ENCODE results near the gene MCC.

The MCC gene

DNA sequence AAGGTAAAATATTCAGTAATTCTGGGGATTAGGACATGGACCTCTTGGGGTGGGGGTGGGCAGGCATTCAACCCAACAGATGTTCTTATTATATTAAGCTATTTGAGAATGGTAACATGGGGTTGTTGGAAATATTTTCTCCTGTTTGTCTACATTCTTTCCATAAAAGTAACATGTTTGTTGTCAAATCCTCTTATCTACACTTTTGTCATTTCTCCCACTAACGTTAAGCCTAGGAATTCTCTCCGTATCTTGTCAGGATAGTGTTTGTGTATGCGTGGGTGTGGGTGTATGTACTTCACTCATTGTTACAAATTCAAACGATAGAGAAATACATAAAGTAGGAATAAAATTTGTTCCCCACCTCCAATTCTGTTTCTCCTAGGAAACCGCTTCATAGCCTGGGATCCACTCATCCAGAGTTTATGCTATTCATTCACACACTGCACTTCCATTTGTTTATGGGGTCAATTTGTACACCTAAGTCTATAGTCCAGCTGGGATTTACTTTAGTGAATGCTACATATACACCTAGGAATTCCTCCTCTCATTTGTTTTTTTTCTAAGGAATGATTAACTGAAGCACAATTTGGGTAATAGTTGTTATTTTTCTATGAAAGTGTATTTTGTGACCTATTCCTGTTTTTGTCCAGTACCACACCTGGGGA lies 294.8 kb downstream of the MCC start:
- DNase-seq, result no peak

DNA sequence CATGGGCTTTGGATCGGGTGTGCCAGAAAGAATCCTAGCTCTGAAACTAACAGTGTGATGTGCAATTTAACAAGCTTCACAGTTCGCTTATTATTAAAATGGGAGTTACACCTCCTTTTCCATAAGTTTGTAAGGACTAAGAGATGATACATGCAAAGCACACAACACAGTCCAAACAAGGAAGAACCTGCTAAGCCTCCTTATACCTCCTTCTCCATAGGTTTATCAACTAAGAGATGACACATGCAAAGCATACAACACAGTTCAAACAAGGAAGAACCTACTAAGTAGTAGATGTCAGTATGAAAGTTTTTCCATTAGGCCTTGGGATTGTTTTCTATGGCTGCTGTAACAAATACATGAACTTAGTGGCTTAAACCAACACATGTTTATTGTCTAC lies 295.7 kb downstream of the MCC start:
- no peak for DNase-seq

DNA sequence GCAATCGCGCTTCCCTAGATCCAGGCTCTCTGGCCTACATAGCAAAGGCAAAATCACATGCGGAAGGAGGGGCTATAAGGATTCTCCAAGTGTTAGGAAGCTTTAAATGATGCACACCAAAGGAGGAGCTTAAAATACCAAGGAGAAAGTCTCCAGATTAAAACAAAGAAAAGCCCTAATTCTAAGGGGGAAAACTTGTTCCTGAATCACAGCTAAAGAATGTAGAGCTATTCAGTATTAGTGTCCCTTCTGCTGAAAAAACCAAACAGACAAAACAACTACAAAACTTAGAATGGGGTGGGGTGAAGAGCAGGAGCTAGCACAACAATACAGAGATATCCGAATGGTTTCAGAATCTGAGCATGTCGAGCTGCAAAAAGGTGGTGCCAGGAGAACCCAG lies 297.9 kb downstream of the MCC start:
- DNase-seq, result no peak

DNA sequence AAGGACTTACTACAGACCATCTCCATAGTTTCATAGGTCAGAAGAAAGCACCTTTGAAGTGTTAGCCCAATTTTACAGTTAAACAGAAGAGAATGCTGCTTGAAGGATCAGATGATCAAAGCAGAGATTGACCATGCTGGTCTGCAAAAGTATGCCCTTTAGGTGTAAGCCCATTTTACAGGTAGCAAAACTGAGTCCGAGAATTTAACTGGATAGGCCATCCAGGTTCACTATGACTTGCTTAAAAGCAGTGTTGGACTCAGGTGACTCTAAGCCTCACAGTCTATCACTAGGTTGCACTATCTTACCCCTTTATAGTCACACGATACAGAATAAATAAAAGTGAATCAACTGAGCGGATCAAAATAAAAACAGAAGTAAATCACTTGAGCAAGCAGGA lies 299.0 kb downstream of the MCC start:
- DNase-seq, result no peak

DNA sequence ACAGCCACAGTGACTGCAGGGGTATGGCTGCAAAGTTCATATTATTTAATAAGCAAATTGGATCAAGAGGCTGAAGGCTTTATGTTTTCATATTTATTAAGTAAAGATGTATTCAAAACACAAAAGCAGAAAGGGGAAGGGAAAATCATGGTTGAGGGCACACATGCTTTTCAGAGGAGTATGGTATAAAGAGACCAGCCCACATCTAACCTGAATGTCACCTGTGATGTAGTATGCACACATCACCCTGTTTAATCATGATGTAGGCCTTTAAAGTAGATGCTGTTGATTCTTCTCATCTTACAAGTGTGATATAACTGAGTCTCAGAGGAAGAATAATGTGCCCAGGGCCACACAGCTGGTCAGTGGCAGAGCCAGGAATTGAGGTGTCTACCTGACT lies 299.8 kb downstream of the MCC start:
- DNase-seq, result no peak

DNA sequence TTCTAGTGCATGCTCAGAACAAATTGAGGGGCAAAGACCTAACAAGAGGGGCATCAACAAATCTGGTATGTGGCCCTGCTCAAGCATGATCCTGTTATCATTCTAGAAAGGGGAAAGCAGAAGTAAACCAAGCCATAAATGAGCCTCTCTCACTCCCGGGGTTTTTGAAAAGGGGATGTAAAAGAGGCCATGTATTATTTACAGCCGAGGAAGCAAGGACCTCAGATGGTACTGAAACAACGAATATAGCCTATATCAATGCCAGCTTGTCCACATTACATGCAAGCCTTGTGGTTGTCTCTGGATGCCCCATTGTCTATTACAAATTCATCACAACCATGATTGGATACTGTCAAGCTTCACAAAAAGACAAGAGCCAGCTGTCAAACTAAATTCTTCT lies 300.3 kb downstream of the MCC start:
- DNase-seq, result no peak

DNA sequence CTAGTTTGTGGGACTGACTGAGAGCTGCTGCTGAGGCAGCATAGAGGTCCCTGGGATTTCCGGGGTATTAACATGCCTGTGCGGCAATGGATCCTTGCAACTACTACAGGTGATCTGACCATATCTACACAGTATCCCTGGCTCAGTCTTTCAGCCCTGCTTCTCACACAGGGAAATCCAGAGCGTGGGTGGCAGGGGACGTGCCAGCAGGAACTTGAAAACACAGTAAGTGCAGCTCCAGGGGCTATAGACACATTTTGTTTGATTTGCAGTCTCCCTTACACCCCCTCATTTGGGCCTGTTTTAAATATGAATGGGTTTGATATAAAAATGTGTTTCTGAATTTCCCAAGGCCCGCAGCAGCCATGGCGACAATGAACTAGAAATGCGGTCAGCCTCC lies 302.2 kb downstream of the MCC start:
- DNase-seq, result no peak

DNA sequence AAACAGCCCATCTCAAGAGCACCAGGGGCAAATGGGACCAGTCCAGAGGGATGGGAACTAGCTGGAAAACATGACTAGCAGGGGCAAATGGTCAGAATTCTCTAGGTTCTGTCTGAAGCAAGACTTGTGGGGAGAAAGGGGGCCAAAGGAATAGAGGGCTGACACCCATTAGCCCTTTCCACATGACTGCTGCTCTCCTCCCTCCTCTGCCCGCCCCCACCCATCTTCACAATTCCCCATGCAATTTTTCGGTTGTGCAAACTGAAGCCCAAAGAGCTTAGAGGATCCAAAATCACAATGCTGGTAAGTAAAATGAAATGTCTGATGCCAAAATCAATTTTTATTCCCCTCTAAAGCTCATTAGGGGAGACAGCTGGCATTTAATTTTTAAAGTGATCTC lies 304.6 kb downstream of the MCC start:
- no peak for DNase-seq

DNA sequence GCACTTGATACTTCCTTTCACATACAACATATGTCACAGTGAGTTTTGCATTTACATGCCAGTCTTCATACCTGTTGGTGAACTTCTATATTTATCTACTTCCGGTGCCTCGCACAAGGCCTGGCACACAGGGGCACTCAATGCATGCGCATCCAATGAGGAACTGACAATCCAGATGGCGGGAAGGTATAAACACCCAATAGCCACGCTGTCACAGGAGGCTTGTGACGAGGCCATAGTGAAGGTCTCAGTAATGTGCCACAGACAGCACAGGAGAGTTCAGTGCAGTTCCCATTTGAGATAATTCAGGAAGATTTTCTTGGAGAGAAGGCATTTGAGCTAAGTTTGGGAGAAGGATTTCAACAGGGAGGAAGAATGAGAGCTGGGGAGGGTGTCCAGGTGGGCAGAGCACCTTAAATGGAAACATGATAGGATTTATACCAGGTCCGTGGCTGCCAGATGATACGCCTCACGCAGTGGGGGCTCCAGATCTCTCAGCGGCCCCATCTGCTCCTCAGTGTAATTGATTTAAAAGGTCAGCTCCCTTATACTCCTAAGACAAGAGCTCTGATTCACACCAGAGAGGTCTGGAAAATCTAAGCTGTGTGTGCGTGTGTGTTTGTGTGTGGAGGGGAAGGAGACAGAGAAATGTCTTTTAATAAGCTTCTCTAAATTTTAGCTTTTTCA lies 305.5 kb downstream of the MCC start:
- DNase-seq, result no peak

DNA sequence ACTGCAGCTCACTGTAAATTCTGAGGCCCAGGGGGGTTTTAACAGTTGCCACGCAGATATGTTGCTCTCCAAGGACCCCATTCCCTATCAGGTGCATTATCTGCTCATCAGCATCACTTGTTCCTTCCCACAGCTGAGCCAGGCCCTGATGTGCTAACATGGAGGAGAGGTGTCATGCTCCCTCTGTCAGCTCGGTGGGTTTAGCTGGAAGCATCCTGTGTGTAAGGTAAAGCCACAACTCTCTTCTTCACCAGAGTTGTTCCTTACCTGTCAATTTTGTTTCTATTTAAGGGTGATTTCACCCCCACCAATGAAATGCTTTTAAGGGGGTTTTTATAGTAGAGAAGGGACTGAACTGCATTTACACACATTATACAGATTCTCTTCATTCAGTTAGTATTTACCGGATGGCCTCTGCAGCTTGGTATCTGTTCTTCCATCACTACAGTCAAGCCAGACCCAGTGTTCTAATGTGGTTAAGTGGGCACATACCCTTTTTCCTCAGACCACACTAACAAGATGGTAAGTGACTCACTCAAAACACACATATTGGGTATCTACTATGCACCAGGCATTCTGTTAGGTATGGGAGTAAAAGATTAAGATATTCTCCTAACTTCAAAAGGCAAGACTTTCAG lies 306.3 kb downstream of the MCC start:
- no peak for DNase-seq

DNA sequence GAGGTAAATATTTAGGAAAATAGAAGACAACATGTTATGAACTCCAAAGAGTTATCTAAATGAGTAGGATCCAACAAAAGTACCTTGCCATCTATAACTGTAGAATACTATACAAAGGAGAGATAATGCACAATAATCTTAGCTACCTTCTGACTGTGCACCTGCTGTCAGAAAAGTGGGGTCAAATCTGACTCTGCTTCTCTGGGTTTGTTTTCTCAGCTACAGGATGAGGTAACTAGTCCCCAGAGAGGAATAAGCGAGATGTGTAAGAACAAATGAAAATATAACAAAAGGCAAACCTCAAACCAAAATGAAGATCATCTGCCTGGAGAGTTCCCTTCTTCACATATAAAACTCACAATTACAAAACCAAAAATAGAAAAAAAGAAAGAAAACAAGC lies 306.8 kb downstream of the MCC start:
- no peak for DNase-seq

DNA sequence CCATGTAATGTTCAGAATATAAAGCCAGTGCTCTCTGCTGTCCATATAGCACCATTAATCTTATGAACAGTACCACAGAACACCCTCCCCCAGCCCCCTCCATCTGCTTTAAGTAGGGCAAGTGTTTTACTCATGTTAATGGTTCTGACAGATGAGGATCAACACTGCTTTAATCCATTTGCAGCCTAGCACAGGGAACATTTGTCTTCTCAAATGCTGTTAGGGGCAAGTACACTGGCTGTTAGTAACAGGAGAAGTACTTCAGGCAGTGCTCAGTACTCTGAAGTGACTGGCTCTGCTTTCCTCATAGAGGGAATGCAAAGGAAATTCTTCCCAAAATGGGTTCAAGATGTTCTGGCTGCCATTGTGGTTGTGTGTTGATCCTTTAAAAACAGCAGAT lies 309.1 kb downstream of the MCC start:
- no peak for DNase-seq

DNA sequence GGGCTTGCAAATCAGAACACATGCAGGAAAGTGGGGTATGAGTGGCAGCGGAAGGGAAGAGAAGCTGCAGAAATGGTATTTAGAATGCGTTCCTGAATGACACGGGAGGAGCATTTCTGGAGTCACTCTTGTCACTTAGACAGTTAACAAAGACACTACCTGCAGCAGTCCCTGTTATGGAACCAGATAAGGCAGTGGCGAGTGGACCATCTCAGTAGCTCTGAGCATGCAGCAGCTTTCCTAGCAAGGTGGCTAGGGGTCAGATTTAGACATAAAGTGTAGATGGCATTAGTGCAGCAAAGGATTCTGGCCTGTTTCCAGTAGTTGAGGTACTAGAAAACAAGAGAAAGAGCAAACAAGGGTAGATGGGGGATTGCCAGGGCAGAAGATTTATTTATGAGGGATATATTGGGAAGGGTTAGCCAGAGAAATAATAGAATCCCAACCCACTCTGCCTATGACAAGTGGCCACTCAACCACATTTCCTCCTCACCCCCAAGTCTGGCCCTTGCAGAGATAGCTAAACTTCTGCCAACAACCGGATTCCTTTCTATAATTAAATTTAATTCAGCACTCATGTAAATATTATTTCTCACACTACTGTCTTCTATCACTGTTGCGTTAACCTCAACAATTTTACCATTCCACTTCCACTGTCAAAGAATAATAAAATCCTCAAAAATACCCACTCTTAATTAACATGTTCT lies 310.0 kb downstream of the MCC start:
- DNase-seq, result no peak

DNA sequence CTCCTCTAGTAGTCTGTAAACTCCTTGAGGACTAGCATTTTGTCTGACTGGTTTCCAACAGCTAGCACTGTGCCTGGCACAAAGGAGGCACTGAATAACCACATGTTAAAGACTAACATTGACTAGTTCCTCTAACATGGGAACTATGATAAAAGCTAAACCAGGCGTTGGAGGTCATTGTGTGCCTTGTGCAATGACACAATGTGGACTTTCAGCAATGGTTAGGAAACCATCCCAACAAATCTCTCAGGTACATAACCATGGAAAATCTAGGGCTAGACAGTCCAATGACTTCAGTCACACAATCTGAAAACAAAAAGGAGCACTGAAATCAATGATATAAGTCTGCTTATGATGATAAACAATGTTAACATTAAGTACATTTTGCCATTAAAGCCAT lies 311.0 kb downstream of the MCC start:
- no peak for DNase-seq

DNA sequence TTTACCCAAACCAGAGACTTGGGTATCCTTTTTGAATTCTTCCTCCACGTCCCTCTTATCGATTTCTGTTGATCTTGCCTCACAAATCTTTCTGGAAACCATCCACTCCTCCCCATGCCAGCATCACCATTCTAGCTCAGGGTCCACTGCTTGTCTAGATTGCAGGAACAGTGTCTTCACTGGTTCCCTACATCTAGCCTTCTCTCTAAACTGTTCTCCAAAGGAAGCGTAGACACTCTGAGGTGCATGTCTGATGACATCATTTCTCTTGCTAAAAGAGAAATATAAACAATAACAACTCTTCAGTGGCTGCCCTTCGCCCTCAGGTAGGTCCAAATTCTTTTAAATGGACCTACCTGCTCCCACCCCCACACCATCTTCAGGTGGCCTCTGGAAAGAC lies 311.5 kb downstream of the MCC start:
- no peak for DNase-seq

DNA sequence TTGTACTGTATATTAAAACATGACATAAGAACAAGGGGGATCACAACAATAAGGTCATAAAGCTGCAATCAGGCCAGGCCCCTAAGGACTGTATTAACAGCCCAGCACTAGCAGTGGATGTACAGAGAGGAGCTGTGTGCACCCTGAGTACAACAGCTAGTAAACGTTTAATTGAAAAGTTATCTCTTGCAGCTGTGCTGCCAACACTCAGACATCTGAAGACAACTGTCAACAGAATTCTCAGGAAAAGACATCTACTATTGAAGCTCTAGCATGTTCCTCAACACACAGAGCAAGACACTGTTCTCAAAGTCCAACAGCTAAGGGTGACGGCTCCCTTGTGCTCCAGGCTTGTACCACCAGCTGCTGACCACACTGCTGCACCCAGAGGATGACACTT lies 312.1 kb downstream of the MCC start:
- DNase-seq, result no peak

DNA sequence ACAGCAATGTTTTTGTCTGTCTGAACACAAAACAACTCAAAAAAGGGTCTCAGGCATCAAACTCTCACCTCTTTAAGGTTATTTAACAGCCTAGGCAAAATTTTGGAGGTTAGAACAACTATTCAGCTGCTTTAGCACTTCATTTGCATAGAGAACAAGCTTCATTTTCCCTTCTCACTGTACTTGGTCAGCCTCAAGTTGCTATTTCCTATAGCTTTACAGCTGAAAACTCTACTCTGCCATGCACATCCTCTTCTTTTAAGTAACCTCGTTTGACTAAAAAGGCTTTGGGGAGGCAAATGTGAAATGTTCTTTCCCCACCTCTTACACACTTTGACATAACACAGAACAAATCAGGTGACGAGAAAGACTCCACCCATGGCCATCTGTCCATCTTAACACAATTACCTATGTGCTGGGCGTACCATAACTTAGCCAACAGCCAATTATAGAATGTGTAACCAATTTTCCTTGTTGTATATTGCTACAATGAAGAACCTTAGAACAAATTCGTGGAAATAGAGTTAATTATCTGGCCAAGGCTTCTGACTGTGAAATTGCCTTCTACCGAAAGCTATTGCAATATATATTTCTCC lies 315.9 kb downstream of the MCC start:
- DNase-seq, result no peak

DNA sequence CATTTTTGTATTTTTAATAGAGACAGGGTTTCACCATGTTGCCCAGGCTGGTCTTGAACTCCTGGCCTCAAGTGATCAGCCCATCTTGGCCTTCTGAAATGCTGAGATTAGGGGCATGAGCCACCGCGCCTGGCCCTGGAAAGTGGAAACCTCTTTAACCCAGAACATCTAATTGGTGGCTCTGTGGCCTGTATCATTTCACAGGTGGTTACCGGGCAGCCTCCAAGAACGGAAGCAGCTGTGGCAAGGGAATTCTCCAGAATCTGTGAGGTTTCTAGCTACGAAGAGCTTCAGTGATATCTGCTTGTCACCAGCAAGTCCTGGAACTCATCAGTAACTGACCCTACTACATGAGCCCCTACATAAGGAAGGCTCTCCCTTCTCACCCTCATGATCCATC lies 316.7 kb downstream of the MCC start:
- no peak for DNase-seq

DNA sequence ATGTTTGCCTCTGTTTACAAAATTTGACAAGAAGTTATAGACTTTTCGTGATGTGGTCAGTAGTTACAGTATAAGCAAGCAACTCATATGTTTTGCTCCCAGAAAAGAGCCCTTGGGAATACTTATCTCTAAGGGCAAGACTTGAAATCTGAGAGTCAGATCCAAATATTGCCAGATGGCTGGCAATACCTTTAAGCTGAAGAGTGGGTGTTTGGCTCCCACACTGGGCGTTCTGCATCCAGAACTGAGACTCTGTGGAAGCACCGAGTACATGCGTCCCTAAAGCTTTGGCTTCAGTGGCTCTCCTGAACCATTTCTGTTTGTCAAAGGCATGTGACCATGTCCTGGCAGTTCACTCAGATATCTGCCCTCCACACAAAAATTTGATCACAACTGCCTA lies 317.5 kb downstream of the MCC start:
- no peak for DNase-seq

DNA sequence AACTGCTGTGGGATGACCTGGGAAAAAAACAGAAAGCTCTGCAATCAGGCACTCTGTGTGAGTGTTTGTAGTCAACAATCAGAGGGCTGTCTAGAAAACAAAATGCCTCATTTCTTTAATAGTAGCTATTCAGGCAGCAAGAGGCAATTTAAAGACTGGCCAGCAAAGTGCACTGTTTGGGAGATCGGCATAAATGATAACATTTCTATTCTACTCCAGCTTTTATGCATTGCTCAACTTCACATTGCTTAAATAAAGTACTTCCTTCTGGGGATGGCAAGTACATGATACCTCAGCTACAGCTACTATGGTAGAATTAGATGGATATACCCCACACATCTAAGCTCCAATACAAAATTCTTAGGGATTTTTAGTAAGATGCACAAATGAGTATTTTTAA lies 318.5 kb downstream of the MCC start:
- DNase-seq, result no peak

DNA sequence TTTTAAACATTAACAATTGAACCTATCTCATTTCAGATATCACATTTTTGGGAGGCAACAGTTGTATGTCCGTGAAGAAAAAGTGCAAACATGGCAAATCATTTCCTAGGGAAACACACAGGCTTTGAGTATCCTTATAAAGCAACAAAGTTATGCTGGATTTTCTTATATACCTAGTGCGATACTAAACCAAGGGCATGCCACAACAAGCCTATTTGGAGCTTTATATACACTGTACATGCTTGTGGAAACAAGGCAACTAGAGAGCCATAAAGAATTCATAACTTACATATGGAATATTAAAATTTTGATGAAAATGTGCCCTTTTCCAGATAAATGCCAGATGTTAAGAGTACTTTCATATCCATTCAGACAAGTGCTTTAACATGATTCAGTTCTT lies 320.3 kb downstream of the MCC start:
- DNase-seq, result no peak

DNA sequence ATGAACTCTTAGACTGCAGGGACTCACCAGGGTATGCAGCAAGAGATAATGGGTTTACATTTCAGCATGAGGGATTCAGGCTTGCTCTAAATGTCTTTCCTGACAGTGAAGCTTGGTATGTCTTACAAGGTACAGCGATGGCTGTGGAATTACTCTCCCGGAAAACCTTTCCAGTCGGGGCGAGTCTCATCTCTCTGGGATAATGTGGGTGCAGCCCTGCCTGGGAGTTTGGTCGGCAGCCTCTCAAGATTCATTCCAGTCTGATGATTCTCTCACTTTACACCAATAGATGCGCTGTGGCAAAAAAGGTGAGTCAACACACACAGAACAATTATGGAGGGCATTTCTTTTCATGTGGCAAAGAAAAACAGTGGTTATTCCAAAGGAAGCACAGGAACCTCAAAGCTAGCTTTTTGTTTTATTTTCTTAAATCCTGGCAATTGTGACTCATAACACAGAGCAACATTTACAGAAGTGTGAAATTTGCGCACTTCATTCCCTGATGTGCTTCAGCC lies 321.3 kb downstream of the MCC start:
- DNase-seq, result no peak

DNA sequence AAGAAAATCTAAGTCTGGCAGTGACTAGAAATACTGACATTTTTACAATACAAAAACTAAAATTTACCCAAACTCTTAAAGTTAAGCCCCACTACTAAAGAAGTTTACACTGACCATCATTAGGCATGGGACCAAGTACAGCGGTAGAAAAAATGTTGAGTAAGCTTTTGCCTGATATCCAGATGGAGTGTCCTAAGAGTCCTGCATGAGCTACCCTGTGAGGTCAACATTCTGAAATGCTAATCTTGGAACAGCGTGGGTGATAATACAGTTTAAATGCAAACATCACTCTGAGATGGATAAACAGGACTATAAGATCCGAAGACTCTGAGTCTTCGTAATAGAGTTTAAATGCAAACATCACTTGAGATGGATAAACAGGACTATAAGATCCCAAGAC lies 322.0 kb downstream of the MCC start:
- DNase-seq, result no peak

All from activated CD4-positive, alpha-beta T cell treated with anti-CD3 and anti-CD28 coated beads, Interleukin-2, amount 50 U/mL, for 16 hours (primary cell).